Measurements from ENCODE around the gene NUDT14. TPM values are rescaled to one million over a fixed set of nuclear protein-coding genes. Genes with fewer than 3 reads are reported as not detected.
A peak's percentile ranks its signal among the peaks of the same experiment; 100 is the strongest.

Gene NUDT14
- total RNA-seq, 4 donors from 2014 or later: 17.0 to 53.9 (median 32.6) TPM

DNA sequence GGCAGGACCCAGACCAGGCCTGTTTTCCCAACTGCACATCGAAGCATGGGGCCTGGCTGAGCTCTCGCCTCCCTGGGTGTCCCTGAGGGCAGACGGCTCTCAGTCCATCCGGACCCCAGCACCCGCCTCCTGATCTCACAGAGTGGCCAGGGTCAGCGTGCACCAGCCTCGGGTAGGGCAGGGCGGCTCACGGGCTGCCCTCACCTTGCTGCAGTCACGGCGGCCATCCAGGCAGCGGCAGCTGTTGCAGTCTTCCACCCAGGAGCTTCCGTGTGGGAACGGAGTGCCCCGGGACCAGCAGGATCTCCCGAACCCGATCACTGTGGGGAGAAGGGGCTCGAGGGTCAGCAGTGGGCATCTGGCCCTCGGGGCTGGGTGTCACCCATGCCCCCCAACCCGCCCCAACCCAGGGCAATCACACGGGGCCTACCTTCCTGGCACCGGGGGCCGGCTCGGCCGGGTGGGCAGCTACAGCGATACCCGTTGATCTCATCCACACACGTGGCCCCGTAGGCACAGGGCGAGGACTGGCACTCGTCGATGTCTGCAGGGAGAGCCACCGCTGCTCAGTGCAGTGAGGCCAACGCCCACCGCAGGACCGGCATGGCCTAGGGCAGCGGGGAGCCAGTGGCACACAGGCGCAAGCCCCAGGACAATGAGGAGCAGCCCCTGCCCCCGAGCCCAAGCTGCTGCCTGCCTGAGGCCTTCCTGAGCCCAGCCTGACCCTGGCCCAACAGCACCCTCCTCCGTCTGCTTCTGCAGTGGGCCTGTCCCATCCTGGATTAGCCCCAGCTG is 34.7 kb downstream of the NUDT14 start:
- intact Hi-C loops (cut with DNase I; ENCODE audit: low total_unique reads) (no loop called here), in situ Hi-C loops (cut with MboI; ENCODE audit: low pct_ligation_motif_present in 1 of 4, low pct_unique_long_range_greater_than_20kb in 1 of 4, low sequenced_read_pairs in 3 of 4) (no loop called here)
- Histone ChIP-seq H3K4me1 (no peaks in the 10 kb centered on the region), H3K27me3 (no peaks in the 10 kb centered on the region), H3K4me3 (no peak overlapping the region), H3K27ac (no peak overlapping the region), H3K9me3 (no peaks in the 10 kb centered on the region), H3K36me3 (no peaks in the 10 kb centered on the region)
- WGBS, 2 donors (ENCODE audit: low coverage in 1 of 2): 93% methylated on average over 35 of the region's 40 CpGs; no CpG with 5 or more reads in 1 of the 2 donors
- TF ChIP-seq POLR2A (IDR thresholded peaks at IDR 0.05): no peak
- TF ChIP-seq, protein P1, sequence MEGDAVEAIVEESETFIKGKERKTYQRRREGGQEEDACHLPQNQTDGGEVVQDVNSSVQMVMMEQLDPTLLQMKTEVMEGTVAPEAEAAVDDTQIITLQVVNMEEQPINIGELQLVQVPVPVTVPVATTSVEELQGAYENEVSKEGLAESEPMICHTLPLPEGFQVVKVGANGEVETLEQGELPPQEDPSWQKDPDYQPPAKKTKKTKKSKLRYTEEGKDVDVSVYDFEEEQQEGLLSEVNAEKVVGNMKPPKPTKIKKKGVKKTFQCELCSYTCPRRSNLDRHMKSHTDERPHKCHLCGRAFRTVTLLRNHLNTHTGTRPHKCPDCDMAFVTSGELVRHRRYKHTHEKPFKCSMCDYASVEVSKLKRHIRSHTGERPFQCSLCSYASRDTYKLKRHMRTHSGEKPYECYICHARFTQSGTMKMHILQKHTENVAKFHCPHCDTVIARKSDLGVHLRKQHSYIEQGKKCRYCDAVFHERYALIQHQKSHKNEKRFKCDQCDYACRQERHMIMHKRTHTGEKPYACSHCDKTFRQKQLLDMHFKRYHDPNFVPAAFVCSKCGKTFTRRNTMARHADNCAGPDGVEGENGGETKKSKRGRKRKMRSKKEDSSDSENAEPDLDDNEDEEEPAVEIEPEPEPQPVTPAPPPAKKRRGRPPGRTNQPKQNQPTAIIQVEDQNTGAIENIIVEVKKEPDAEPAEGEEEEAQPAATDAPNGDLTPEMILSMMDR (IDR thresholded peaks at IDR 0.05): no peak
- TF ChIP-seq POLR2AphosphoS5 (IDR thresholded peaks at IDR 0.05): no peak
- no peak for TF ChIP-seq EP300 (IDR thresholded peaks at IDR 0.05; ENCODE audit: low read depth)
- DNase-seq: no peak

DNA sequence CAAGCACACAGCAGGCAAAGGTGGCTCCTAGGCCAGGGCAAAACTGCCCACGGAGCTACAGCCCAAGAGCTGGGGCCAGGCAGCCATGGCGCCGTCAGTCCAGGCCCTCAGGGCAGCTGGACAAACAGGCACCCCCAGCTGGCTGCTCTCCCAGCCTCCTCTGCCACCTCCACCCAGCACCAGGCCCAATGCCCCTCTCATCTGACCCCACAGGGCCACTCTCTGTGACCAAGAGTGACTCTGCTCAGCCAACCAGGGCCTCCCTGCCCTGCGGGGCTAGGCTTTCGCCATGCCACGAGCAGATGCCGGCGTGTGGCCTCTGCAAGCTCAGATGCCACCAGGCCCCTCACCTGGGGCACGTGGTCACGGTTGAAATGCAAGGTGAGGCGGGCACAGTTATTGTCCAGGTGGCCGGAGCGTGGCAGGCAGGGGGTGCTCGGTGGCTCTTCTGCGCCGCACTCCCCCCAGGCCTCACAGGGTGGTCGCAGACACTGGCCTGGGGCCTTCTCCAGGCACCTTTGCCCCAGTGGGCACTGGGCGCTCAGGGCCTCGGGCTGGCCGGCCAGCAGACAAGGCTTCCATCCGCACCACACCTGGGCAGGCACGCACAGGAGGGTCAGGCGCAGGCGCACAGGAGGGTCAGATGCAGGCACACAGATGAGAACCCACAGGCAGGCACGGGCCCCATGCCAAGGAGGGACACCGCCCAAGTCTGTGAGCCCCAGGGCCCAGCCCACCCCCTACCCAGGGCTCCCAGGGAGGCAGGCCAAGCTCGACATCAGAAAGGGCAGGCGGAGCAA is 35.5 kb downstream of the NUDT14 start:
- Histone ChIP-seq H3K9me3 (no peaks in the 10 kb centered on the region), H3K4me1 (no peaks in the 10 kb centered on the region), H3K4me3 (no peak overlapping the region), H3K27me3 (no peaks in the 10 kb centered on the region), H3K27ac (no peak overlapping the region), H3K36me3 (no peaks in the 10 kb centered on the region)
- in situ Hi-C loops (cut with MboI; ENCODE audit: low pct_ligation_motif_present in 1 of 4, low pct_unique_long_range_greater_than_20kb in 1 of 4, low sequenced_read_pairs in 3 of 4): no loop called here
- no peak for DNase-seq
- WGBS, 2 donors (ENCODE audit: low coverage in 1 of 2): 91% methylated on average over 22 of the region's 28 CpGs; no CpG with 5 or more reads in 1 of the 2 donors
- TF ChIP-seq EP300 (IDR thresholded peaks at IDR 0.05; ENCODE audit: low read depth) (no peak), POLR2A (IDR thresholded peaks at IDR 0.05) (no peak), POLR2AphosphoS5 (IDR thresholded peaks at IDR 0.05) (no peak)
- TF ChIP-seq, protein P1 (IDR thresholded peaks at IDR 0.05): no peak
- intact Hi-C loops (cut with DNase I; ENCODE audit: low total_unique reads): no loop called here

DNA sequence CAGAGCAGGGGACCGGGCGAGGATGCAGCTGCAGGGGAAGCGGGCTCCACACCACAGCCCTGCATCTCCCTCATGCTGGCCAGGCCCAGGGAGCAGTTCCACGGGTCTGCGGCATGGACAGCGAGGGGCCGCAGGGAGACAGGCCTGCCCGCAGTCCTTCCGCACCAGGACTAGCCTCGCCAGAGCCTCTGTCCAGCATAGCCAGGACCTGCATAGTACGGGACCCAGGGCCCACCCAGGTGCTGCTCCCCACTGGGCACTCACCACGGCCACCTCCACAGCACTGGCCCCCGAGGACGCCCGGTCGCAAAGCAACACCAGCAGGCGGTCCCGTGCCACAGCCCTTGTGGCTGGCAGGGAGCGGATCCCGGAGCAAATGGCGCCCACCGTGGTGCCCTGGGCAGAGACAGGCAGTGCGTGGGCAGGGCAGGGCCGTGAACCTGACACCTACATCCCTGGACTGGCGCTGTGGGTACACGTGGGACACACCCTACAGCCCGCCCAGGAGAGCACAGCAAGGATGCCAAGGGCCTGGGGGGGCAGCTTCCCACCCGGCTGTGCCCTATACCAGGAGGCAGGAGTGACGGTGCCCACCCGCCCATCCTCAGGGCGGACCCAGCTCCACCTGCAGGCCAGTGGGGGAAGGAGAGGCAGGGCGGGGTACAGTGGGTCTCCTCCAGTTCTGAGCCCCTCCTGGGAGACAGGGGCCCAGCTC is 36.3 kb downstream of the NUDT14 start:
- TF ChIP-seq, protein P1 (IDR thresholded peaks at IDR 0.05): no peak
- TF ChIP-seq POLR2A (IDR thresholded peaks at IDR 0.05): no peak
- TF ChIP-seq EP300 (IDR thresholded peaks at IDR 0.05; ENCODE audit: low read depth): no peak
- TF ChIP-seq POLR2AphosphoS5 (IDR thresholded peaks at IDR 0.05): no peak
- no peaks in the 10 kb centered on the region for H3K27me3 ChIP-seq
- peak; percentile 4 for DNase-seq

More for the DNA sequence above, 36.3 kb downstream of the NUDT14 start:
- in situ Hi-C loops (cut with MboI; ENCODE audit: low pct_ligation_motif_present in 1 of 4, low pct_unique_long_range_greater_than_20kb in 1 of 4, low sequenced_read_pairs in 3 of 4): no loop called here
- H3K36me3 ChIP-seq: no peaks in the 10 kb centered on the region
- H3K4me1 ChIP-seq: no peaks in the 10 kb centered on the region
- intact Hi-C loops (cut with DNase I; ENCODE audit: low total_unique reads): no loop called here
- 90% methylated on average over 27 of the region's 32 CpGs; no CpG with 5 or more reads in 1 of the 2 donors for WGBS, 2 donors (ENCODE audit: low coverage in 1 of 2)
- no peak overlapping the region for H3K4me3 ChIP-seq
- peaks cover 0 to 4% of the 10 kb centered on the region in 2 donors for H3K9me3 ChIP-seq
- H3K27ac ChIP-seq: no peak overlapping the region

All from transverse colon (tissue), 4 donors.